MCF 10A (cell line): ENCODE data around the gene GPRC5B. TPM values are rescaled to one million over a fixed set of nuclear protein-coding genes. Genes with fewer than 3 reads are reported as not detected.
A peak's percentile ranks its signal among the peaks of the same experiment; 100 is the strongest.

Experiments used
- BruUV-seq: library from RNA; stranded (reverse); fragments of 400-500 nt; replicated peaks from 2 replicates; lab custom pipeline; 2021; lab: Mats Ljungman, UMichigan
- CTCF ChIA-PET: fragments of 300-600 bp; sonication (Branson Sonifier 250); formaldehyde crosslinking; extraction: SDS; loops from one replicate; lab custom pipeline; 2021; ENCODE audit warnings: antibody characterized with exemption, inconsistent platforms; lab: Yijun Ruan, JAX
- POLR2A ChIA-PET: fragments of 300-600, 350-650 bp; sonication (Branson Sonifier 250); formaldehyde crosslinking; extraction: SDS; loops from one replicate; lab custom pipeline; 2020; ENCODE audit warnings: antibody characterized with exemption, inconsistent platforms; lab: Yijun Ruan, JAX
- DNase-seq: peaks from one replicate; pipeline ENCODE4 v3.0.0-alpha.2; 2018; ENCODE audit not compliant: unreplicated experiment
- H3K27ac Mint-ChIP-seq: one replicate; pipeline ENCODE4 v1.8.0; 2022; ENCODE audit warnings: mild to moderate bottlenecking, low read depth, mixed read lengths; ENCODE audit not compliant: unreplicated experiment
- H3K27me3 Mint-ChIP-seq: one replicate; pipeline ENCODE4 v1.8.0; 2022; ENCODE audit warnings: mixed read lengths; ENCODE audit not compliant: insufficient read depth, unreplicated experiment
- H3K36me3 Mint-ChIP-seq: one replicate; pipeline ENCODE4 v1.8.0; 2022; ENCODE audit warnings: mild to moderate bottlenecking, moderate library complexity, mixed read lengths; ENCODE audit not compliant: insufficient read depth, unreplicated experiment
- H3K4me1 Mint-ChIP-seq: one replicate; pipeline ENCODE4 v1.8.0; 2022; ENCODE audit warnings: mixed read lengths; ENCODE audit not compliant: insufficient read depth, unreplicated experiment
- H3K4me3 Mint-ChIP-seq: one replicate; pipeline ENCODE4 v1.8.0; 2022; ENCODE audit warnings: mild to moderate bottlenecking, moderate library complexity, mixed read lengths; ENCODE audit not compliant: unreplicated experiment
- H3K9me3 Mint-ChIP-seq: one replicate; pipeline ENCODE4 v1.8.0; 2022; ENCODE audit warnings: mixed read lengths; ENCODE audit not compliant: unreplicated experiment
- intact Hi-C: fragments of 100-400 bp; cut with micrococcal nuclease; formaldehyde crosslinking; loops from 2 replicates; pipeline ENCODE4 v1.14.1; 2022
- total RNA-seq: library from RNA; stranded (reverse); gene quantifications from 2 replicates; pipeline ENCODE4 v1.2.3, GENCODE V29; 2022
- TF ChIP-seq, protein P1 (sequence below): fragments of 200-600 bp; IDR thresholded peaks from one replicate; pipeline ENCODE4 v1.8.0; 2022; ENCODE audit warnings: antibody characterized with exemption, mild to moderate bottlenecking; ENCODE audit not compliant: unreplicated experiment

Gene GPRC5B
- total RNA-seq, 1 experiment from 2014 or later = not detected

DNA sequence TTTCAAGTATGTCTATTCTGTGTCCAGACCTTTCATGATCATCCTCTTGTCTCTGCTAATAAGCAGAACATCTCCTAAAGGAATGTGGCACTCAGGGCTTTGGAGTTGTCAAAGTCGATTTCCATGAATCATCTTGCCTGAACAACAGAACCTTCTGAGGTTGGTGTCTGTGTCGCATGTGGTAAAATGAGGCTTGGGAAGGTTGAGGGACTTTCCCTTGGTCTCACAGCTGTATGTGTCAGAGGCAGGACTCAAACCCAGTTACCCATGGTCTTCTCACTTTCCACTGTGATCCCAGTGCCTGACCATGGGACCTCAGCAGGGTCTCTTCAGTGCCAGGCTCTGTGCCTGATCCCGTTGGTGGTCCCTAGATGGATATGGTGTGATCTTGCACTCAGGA, 4.2 kb upstream of the GPRC5B start:
- CTCF ChIA-PET = interaction anchor here (0.6 to 6.6 kb wide), 14 partner anchors 10 to 560 kb away, joined by 3 to 184 read pairs (median 4); no protein-coding TSS in a partner anchor
- no TSS peak for BruUV-seq
- H3K36me3 Mint-ChIP-seq = no peaks in the 10 kb centered on the region
- TF ChIP-seq, protein P1, sequence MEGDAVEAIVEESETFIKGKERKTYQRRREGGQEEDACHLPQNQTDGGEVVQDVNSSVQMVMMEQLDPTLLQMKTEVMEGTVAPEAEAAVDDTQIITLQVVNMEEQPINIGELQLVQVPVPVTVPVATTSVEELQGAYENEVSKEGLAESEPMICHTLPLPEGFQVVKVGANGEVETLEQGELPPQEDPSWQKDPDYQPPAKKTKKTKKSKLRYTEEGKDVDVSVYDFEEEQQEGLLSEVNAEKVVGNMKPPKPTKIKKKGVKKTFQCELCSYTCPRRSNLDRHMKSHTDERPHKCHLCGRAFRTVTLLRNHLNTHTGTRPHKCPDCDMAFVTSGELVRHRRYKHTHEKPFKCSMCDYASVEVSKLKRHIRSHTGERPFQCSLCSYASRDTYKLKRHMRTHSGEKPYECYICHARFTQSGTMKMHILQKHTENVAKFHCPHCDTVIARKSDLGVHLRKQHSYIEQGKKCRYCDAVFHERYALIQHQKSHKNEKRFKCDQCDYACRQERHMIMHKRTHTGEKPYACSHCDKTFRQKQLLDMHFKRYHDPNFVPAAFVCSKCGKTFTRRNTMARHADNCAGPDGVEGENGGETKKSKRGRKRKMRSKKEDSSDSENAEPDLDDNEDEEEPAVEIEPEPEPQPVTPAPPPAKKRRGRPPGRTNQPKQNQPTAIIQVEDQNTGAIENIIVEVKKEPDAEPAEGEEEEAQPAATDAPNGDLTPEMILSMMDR = no peak
- peaks cover 4% of the 10 kb centered on the region for H3K4me1 Mint-ChIP-seq
- H3K9me3 Mint-ChIP-seq = no peaks in the 10 kb centered on the region
- H3K4me3 Mint-ChIP-seq = no peak overlapping the region
- H3K27me3 Mint-ChIP-seq = no peaks in the 10 kb centered on the region
- POLR2A ChIA-PET = no interaction called here
- intact Hi-C loops = loop anchor here (5.0 kb wide), 2 partner anchors 172 to 307 kb away; partner anchors contain the start of genes IQCK and KNOP1
- no peak for DNase-seq
- no peak overlapping the region for H3K27ac Mint-ChIP-seq

DNA sequence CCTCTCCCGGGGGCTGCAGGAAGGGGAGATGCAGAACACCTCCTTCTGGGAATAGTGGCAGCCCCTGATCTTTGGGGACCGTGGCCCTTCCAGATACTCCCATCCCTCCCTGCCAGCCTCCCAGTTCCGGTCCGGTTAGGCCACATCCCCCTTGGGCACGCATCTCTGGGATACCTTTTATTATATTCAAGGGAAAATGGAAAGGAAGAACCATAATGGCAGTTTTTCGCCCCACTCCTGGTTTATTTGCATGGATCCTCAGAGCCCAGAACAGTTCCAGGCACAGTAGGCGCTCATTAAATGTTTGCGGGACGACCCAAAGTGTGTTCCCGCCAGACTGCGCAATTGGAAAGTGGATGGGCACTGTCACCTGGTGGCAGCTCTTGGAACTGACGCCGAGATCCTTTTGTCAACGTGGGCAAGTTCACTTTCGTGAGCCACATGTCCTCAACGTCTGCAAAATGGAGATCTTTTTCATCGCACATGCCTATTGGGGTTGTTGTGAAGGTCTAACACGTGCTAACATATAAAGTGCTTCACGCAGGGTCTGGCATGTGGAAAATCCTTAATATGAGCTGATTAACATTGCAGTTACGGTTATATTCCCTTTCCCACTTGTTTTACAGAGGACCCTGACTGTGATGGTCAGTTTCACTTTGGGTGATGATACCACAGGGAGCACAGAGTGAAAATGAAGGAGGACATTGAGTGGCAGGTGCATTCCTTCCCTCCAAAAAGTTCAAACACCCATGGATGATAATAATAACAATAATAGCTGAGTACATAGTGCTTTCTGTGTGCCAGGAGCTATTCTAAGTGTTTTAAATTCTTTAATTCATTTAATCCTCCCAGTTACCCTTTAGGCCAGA, 1.7 kb upstream of the GPRC5B start:
- peak overlapping the region; percentile 60 for H3K4me3 Mint-ChIP-seq
- ChIA-PET CTCF (interaction anchor here (0.6 to 6.6 kb wide), 60 partner anchors 10 to 939 kb away, joined by 3 to 184 read pairs (median 4); partner anchors contain the start of gene VPS35L), POLR2A (interaction anchor here (0.6 to 1.4 kb wide), 5 partner anchors 10 to 944 kb away, joined by 3 read pairs; no protein-coding TSS in a partner anchor)
- BruUV-seq = no TSS peak
- intact Hi-C loops = loop anchor here (1.0 to 5.0 kb wide), 6 partner anchors 169 to 498 kb away; partner anchors contain the start of genes IQCK and KNOP1
- no peaks in the 10 kb centered on the region for H3K36me3 Mint-ChIP-seq
- peaks cover 4% of the 10 kb centered on the region for H3K4me1 Mint-ChIP-seq
- no peak overlapping the region for H3K27ac Mint-ChIP-seq
- no peaks in the 10 kb centered on the region for H3K9me3 Mint-ChIP-seq
- TF ChIP-seq, protein P1 = peak; percentile 98
- peak; percentile 76 for DNase-seq
- H3K27me3 Mint-ChIP-seq = peaks cover 12% of the 10 kb centered on the region

DNA sequence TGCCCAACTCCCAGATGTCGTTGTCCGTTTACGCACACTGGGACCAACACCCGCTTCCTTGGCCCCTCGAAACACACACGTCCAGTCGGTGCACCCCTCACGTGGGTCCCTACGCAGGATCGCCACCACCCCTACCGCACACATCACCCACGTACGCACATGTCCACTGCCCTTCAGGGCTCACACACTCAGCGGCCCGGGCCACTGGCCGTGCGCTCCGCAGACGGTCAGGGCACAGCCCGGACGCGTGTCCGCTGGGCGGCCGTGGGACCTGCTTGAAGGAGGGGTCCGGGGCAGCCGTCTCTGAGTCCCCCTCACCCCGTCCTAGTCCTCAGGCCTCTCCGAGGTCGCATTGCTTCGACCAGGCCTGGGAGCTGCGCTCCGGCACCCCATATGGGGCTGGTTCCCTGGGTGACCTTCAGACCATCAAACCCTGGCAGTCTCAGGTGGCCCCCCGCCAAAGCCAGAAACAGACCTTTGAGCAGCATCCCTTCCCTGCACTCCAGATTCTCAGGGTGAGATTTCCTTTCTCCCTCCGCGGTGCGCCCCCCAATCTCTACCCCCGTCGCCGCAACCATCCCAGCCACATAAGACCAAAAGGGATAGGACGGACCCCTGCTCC, 914 bp upstream of the GPRC5B start:
- TF ChIP-seq, protein P1 = no peak
- intact Hi-C loops = loop anchor here (1.0 to 5.0 kb wide), 6 partner anchors 168 to 497 kb away; partner anchors contain the start of genes IQCK and KNOP1
- Mint-ChIP-seq H3K4me1 (peaks cover 4% of the 10 kb centered on the region), H3K27ac (no peak overlapping the region), H3K36me3 (no peaks in the 10 kb centered on the region), H3K27me3 (peaks cover 12% of the 10 kb centered on the region), H3K9me3 (no peaks in the 10 kb centered on the region), H3K4me3 (peak overlapping the region; percentile 60)
- ChIA-PET POLR2A (interaction anchor here (0.6 kb wide), 1 partner anchor 41 kb away, joined by 3 read pairs; no protein-coding TSS in a partner anchor), CTCF (interaction anchor here (0.7 to 6.6 kb wide), 12 partner anchors 21 to 426 kb away, joined by 3 to 184 read pairs (median 14); partner anchors contain the start of gene VPS35L)
- no TSS peak for BruUV-seq
- DNase-seq = no peak
